Measurements from ENCODE around the gene CTNS.

Gene CTNS

GRCh38 chr17:3636154-3636907 lies at the start of gene CTNS, which contains the start of gene SHPK:
TSS of gene CTNS (plus strand) at chr17:3636760. CDS start at chr17:3640207, 3,447 bp downstream.
TSS of gene SHPK (minus strand) at chr17:3636250. CDS start at chr17:3636219, 31 bp downstream.
- peak; percentile 92 to 97 for DNase-seq

- DNase-seq, result no peak
Observed at GRCh38 chr17:3589784-3590183, 46.8 kb upstream of the CTNS start.

- no peak for DNase-seq
Observed at GRCh38 chr17:3590231-3590630, 46.3 kb upstream of the CTNS start.

DNA sequence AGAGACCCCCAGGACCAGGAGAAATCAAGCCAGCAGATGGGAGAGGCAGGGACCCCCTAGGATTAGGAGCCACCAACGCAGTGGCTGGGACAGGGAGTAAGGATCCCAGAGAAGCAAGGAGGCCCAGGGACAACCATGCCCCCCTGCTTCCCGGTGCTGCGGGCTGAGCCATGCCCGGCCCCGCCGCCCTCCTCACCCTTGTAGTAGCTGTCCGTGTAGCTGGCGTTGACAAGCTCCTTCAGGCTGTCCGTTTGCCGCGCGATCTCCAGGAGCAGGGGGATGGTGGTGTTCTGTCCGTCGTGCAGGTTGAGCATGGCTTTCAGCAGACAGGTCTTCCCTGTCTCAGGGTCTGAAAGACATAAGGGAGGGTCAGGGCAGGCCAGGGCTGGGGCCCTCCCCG lies 45.8 kb upstream of the CTNS start:
- no peak for DNase-seq

- DNase-seq, result no peak
Observed at GRCh38 chr17:3592216-3592860, 44.2 kb upstream of the CTNS start.

- no peak for DNase-seq
Observed at GRCh38 chr17:3593384-3593783, 43.2 kb upstream of the CTNS start.

- no peak for DNase-seq
Observed at GRCh38 chr17:3594051-3594800, 42.3 kb upstream of the CTNS start.

- DNase-seq, result no peak
Observed at GRCh38 chr17:3594976-3595375, 41.6 kb upstream of the CTNS start.

DNA sequence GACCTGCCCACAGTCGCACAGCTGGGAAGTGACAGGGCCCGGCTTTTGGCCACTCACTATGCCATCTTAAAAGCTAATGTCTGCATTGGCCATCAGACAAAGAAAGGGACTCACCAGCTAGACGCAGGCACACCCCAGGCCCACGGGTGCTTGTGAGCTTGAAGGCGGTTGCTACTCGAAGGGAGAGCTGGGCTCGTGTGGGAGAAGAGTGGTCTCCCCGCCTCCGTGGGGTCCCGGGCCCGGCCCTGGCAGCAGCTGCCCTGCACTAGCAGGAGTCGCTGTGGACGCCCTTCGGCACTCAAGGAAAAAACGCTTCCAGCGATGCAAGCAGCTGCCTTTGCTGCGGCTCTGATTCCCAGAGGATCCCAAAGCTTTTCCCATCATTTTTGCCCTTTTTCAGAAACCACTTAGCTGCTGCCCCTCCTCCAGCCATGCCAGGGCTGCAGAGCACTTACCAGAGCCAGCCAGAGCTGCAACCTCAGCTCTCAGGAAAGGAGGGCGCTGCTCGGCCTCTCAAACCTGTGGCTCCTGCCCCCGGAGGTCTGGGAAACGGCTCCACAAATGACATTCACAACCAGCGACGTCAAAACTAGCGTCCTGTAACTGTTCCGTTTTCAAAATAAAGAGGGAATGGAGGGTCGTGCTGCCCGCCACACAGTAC lies 39.6 kb upstream of the CTNS start:
- DNase-seq, result no peak

DNA sequence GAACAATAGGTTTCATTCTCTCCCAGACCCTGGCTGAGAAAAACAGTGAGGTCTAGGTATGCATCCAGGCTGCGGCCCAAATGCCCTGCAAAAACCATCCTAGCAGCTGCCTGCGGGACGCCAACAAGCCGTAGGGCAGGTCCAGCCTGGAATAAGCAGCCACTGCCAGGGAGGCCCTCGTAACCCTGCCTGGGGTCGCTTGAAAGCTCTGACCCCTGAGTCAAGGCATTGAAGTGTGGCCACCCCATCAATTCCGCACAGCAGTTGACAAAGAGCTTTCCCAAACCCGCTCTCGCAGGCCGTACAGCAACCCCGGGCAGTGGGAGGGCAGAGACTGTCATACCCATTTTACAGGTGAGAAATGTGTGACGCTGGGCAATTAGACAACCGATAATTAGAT lies 38.5 kb upstream of the CTNS start:
- no peak for DNase-seq

- no peak for DNase-seq
Observed at GRCh38 chr17:3600529-3601205, 35.9 kb upstream of the CTNS start.

DNA sequence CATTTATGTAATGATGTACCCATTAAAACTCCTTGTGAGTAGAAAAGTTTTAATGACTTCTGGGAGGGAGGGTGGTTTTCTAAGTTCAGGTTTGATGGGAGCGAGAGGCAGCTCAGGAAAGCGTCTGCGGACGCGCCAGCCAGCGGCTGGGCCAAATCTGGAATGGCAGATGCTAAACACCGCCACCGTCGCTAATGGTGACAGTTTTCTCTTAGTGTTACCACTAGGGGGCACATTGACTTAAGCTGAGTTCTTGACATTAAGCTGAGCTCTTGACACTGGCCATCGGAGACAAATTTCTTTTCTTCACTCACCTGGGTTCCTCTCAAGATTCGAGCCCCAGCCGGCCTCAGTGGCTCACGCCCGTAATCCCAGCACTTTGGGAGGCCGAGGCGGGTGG lies 34.1 kb upstream of the CTNS start:
- DNase-seq, result no peak

- no peak for DNase-seq
Observed at GRCh38 chr17:3603119-3603869, 33.3 kb upstream of the CTNS start.

GRCh38 chr17:3603870-3604259 lies 32.7 kb upstream of the CTNS start:
- no peak for DNase-seq

- DNase-seq, result no peak
Observed at GRCh38 chr17:3609689-3610088, 26.9 kb upstream of the CTNS start.

DNA sequence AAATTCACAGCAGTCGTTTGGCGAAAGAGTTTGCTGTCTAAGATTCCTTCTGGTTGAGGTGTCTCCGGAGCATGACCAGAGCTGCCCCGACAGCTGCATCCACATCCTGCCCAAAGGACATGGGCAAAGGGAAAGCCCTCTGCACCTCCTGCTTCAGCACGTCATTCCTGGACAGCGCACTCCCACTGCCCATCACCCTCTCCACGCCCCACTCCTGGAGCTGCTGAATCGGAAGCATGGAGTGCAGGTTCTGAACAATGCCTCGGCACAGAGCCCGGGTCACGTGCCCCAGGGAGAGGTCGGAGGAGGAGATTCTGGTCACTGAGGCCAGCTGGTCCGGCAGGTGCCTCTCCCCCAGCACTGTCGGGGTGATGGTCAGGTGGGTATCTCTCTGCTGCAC lies 26.0 kb upstream of the CTNS start:
- DNase-seq, result no peak

GRCh38 chr17:3613124-3613523 lies 23.4 kb upstream of the CTNS start:
- no peak for DNase-seq

DNA sequence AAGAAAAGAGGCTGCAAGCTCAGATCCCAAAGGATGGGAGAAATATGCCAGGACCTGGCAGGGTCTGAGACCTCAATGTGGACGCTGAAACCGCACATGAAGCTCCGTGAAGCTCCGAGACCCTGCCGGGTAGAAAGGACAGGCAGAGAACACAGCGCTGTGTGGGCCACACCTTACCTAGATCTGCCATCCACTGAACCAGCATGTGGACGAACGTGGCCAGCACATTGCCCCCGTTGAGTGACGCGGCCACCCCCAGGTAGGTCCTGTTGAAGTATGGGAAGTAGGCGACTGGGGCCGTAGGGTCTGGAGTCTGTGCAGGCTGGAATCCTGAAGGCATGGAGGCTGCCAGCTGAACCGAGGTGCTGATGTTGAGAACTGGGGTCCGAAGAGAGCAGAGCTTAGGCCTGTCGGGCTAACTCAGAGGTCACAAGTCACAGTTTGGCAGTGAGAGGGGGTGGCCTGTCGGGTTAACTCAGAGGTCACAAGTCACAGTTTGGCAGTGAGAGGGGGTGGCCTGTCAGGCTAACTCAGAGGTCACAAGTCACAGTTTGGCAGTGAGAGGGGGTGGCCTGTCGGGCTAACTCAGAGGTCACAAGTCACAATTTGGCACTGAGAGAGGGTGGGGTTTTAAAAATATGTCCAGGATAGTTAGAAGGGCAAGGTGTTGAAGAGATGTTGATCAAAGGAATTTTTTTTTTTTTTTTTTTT lies 21.2 kb upstream of the CTNS start:
- DNase-seq, result no peak

GRCh38 chr17:3621146-3621720 lies 15.3 kb upstream of the CTNS start:
- DNase-seq, result no peak

- no peak for DNase-seq
Observed at GRCh38 chr17:3622977-3623594, 13.5 kb upstream of the CTNS start.
